Caco-2 (cell line): ENCODE data around the gene IP6K1. TPM values are rescaled to one million over a fixed set of nuclear protein-coding genes. Genes with fewer than 3 reads are reported as not detected.
A peak's percentile ranks its signal among the peaks of the same experiment; 100 is the strongest.
"Not testable (repeated sequence)": the region's sequence is repeated elsewhere in the genome, so short reads cannot be mapped to it uniquely, and the experiment has no call there.

Experiments used
- BruUV-seq: library from RNA; stranded (reverse); fragments of 400-500 nt; replicated peaks from 2 replicates; lab custom pipeline; 2021; lab: Mats Ljungman, UMichigan
- CTCF ChIA-PET: fragments of 300-600 bp; sonication (Branson Sonifier 250); formaldehyde crosslinking; loops from one replicate; lab custom pipeline; 2022; ENCODE audit warnings: antibody characterized with exemption; lab: Charles Lee
- POLR2A ChIA-PET: fragments of 300-600 bp; sonication (Branson Sonifier 250); formaldehyde crosslinking; loops from one replicate; lab custom pipeline; 2022; ENCODE audit warnings: antibody characterized with exemption; lab: Charles Lee
- DNase-seq, 2 experiments: peaks; one replicate each; pipeline versions ENCODE4 v3.0.0 to v3.0.0-alpha.2; 2020 to 2022
- H3K27me3 ChIP-seq: replicated peaks from 2 replicates; pipeline ENCODE4 v1.6.0; 2011; ENCODE audit warnings: low read length; ENCODE audit not compliant: control insufficient read depth, insufficient read depth
- H3K36me3 ChIP-seq: 2 replicates; pipeline ENCODE4 v1.5.1; 2011; ENCODE audit warnings: low read length; ENCODE audit not compliant: control insufficient read depth, insufficient read depth
- H3K4me1 ChIP-seq: fragments of 250-450 bp; sonication (Bioruptor Pico); 2 replicates; pipeline ENCODE4 v1.5.1; 2020; ENCODE audit warnings: mild to moderate bottlenecking
- H3K4me3 ChIP-seq: 2 replicates; pipeline ENCODE4 v1.5.1; 2011; ENCODE audit warnings: low read depth, mild to moderate bottlenecking, control low read depth, low read length
- H3K9me3 ChIP-seq: fragments of 250-450 bp; sonication (Bioruptor Pico); 2 replicates; pipeline ENCODE4 v1.5.1; 2020; ENCODE audit warnings: mild to moderate bottlenecking, moderate library complexity
- H3K27ac Mint-ChIP-seq: one replicate; pipeline ENCODE4 v1.8.0; 2022; ENCODE audit warnings: mixed read lengths; ENCODE audit not compliant: unreplicated experiment
- H3K27me3 Mint-ChIP-seq: one replicate; pipeline ENCODE4 v1.8.0; 2022; ENCODE audit warnings: mixed read lengths; ENCODE audit not compliant: insufficient read depth, unreplicated experiment
- H3K36me3 Mint-ChIP-seq: one replicate; pipeline ENCODE4 v1.8.0; 2022; ENCODE audit warnings: mild to moderate bottlenecking, mixed read lengths; ENCODE audit not compliant: insufficient read depth, unreplicated experiment
- H3K4me1 Mint-ChIP-seq: one replicate; pipeline ENCODE4 v1.8.0; 2022; ENCODE audit warnings: low read depth, mixed read lengths; ENCODE audit not compliant: unreplicated experiment
- H3K4me3 Mint-ChIP-seq: one replicate; pipeline ENCODE4 v1.8.0; 2022; ENCODE audit warnings: mild to moderate bottlenecking, moderate library complexity, mixed read lengths; ENCODE audit not compliant: unreplicated experiment
- H3K9me3 Mint-ChIP-seq: one replicate; pipeline ENCODE4 v1.8.0; 2022; ENCODE audit warnings: mixed read lengths; ENCODE audit not compliant: unreplicated experiment
- intact Hi-C: fragments of 100-400 bp; cut with micrococcal nuclease; formaldehyde crosslinking; loops from one replicate; pipeline ENCODE4 v1.10.0; 2022; ENCODE audit not compliant: unreplicated experiment
- total RNA-seq: library from RNA; stranded (reverse); gene quantifications from 2 replicates; pipeline ENCODE4 v1.2.3, GENCODE V29; 2022
- TF ChIP-seq, protein P1 (sequence below), 2 experiments: fragments of 200-600 bp in 1 of 2; IDR thresholded peaks; 1 replicate in 1 of 2; 2 replicates in 1 of 2; pipeline versions ENCODE4 v1.5.1 to v1.8.0; 2011 to 2022; ENCODE audit warnings: antibody characterized with exemption in 1 of 2, control low read depth in 1 of 2, inconsistent platforms in 1 of 2, low read depth in 1 of 2, low read length in 1 of 2, mild to moderate bottlenecking in 1 of 2, moderate library complexity in 1 of 2; ENCODE audit not compliant: insufficient read depth in 1 of 2, severe bottlenecking in 1 of 2, unreplicated experiment in 1 of 2

IP6K1 gene
- total RNA-seq, 1 experiment from 2014 or later, result 35.5 TPM

DNA sequence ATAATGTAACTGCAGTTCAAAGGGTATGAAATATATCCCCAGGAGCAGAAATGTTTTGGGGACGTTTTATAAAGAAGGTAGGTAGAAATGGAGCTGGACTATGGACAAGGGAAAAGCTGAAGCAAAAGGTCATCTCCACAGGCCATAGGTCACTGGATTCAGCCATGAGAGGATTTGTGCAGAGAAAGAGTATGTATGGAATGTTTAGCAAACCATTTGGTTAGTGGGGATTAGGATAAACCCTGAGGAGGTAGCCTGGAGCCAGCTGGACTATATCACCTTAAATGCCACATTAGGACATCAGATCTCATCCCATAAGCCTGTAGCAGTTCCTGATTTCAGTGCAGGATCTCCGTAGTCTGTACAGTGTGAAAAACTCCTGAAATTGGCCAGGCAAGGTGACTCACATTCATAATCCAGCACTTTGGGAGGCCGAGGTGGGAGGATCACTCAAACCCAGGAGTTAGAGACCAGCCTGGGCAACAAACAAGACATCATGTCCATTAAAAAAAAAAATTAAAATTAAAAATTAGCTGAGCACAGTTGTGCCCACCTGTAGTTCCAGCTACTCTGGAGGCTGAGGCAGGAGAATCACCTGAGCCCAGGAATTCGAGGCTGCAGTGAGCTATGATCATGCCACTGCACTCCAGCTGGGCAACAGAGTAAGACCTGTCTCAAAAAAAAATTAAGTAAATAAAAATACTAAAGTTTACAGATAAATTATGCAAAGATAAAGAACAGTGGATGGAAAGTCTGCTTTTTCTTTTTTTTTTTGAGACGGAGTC, 4.7 kb downstream of the IP6K1 start:
- CTCF ChIA-PET, result interaction anchor here (0.6 kb wide), 1 partner anchor 9 kb away, joined by 3 read pairs; no protein-coding TSS in a partner anchor
- BruUV-seq, result no TSS peak
- intact Hi-C loops, result no loop called here

DNA sequence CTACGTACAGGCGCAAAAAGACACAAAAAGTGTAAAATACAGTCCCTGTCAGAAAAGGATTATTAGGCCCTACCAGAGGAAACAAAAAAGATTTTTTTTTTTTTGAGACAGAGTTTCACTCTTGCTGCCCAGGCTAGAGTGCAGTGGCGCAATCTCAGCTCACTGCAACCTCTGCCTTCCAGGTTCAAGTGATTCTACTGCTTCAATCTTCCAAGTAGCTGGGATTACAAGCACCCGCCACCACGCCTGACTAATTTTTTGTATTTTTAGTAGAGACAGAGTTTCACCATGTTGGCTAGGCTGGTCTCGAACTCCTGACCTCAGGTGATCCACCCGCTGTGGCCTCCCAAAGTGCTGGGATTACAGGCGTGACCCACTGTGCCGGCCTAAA, 5.4 kb downstream of the IP6K1 start:
- H3K36me3 ChIP-seq, H3K4me3 Mint-ChIP-seq, H3K27me3 Mint-ChIP-seq, H3K4me3 ChIP-seq, H3K9me3 Mint-ChIP-seq, H3K9me3 ChIP-seq, intact Hi-C loops, H3K27me3 ChIP-seq, DNase-seq, BruUV-seq: not testable (repeated sequence)
- Mint-ChIP-seq H3K27ac (peak overlapping the region; percentile 73), H3K36me3 (peaks cover 50% of the 10 kb centered on the region), H3K4me1 (peaks cover 14% of the 10 kb centered on the region)
- CTCF ChIA-PET, result interaction anchor here (0.6 kb wide), 1 partner anchor 10 kb away, joined by 3 read pairs; no protein-coding TSS in a partner anchor
- POLR2A ChIA-PET, result interaction anchor here (1.0 kb wide), 1 partner anchor 57 kb away, joined by 3 read pairs; the partner anchor contains the start of gene GMPPB
- H3K4me1 ChIP-seq, result peaks cover 22% of the 10 kb centered on the region

More for the DNA sequence above, 4.7 kb downstream of the IP6K1 start:
- peak; percentile 57 to 62 for DNase-seq
- Histone ChIP-seq H3K4me3 (no peak overlapping the region), H3K9me3 (no peaks in the 10 kb centered on the region), H3K27me3 (no peaks in the 10 kb centered on the region), H3K36me3 (peaks cover 4% of the 10 kb centered on the region), H3K4me1 (peaks cover 22% of the 10 kb centered on the region)
- Mint-ChIP-seq H3K27me3 (no peaks in the 10 kb centered on the region), H3K9me3 (no peaks in the 10 kb centered on the region), H3K4me1 (peaks cover 14% of the 10 kb centered on the region), H3K4me3 (peak overlapping the region; percentile 16), H3K36me3 (peaks cover 53% of the 10 kb centered on the region), H3K27ac (peak overlapping the region; percentile 73)
- POLR2A ChIA-PET, result interaction anchor here (0.6 to 1.0 kb wide), 2 partner anchors 58 to 695 kb away, joined by 3 to 4 read pairs; partner anchors contain the start of gene GMPPB
- TF ChIP-seq, protein P1, sequence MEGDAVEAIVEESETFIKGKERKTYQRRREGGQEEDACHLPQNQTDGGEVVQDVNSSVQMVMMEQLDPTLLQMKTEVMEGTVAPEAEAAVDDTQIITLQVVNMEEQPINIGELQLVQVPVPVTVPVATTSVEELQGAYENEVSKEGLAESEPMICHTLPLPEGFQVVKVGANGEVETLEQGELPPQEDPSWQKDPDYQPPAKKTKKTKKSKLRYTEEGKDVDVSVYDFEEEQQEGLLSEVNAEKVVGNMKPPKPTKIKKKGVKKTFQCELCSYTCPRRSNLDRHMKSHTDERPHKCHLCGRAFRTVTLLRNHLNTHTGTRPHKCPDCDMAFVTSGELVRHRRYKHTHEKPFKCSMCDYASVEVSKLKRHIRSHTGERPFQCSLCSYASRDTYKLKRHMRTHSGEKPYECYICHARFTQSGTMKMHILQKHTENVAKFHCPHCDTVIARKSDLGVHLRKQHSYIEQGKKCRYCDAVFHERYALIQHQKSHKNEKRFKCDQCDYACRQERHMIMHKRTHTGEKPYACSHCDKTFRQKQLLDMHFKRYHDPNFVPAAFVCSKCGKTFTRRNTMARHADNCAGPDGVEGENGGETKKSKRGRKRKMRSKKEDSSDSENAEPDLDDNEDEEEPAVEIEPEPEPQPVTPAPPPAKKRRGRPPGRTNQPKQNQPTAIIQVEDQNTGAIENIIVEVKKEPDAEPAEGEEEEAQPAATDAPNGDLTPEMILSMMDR (IDR thresholded peaks at IDR 0.05; ENCODE audit: insufficient read depth in 1 of 2, low read depth in 1 of 2, low read length in 1 of 2, severe bottlenecking in 1 of 2, unreplicated experiment in 1 of 2), result no peak

DNA sequence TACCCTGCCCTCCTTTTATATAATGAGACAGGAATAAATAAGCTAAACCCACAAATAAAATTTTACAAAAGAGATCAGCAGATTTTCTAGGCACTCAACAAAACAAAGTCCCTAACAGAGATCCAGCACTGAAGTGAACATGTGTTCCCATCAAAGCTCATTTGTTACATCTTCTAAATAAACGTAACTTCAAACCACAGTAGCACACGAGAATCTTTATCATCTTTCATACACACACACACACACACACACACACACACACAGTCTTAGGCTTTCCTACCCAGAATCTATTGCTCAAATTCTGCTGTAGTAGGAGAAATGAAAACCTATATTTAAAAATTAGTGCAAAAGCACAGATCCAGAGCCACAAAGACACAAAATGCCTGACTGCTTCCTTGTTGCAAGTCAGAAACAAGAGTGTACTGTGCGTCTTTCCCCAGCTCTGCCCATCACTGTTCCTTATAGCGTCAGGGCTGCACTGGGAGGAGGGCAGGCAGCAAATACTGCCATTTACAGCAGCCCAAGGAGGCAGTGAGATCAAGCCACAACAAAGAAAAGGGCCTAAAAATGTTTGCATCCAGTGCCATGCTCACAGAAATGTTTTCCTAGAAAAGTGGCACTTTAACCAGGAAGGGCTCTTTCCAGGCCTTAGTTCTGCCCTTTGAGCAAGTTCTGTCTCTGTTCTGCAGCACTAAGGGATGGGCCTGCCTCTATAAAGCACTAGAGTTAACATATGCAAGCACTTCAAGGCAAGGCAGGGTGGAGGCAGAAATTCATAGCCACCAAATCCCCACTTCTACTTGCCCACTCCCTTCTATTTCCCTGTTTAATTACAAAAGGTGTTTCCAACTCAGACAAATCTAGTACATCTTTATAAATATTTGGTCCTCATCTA, 6.0 kb downstream of the IP6K1 start:
- no peaks in the 10 kb centered on the region for H3K27me3 Mint-ChIP-seq
- DNase-seq, result no peak
- TF ChIP-seq, protein P1 (IDR thresholded peaks at IDR 0.05; ENCODE audit: insufficient read depth in 1 of 2, low read depth in 1 of 2, low read length in 1 of 2, severe bottlenecking in 1 of 2, unreplicated experiment in 1 of 2), result no peak
- intact Hi-C loops, result no loop called here
- BruUV-seq, result no TSS peak
- no peak overlapping the region for H3K4me3 Mint-ChIP-seq
- Histone ChIP-seq H3K27me3 (no peaks in the 10 kb centered on the region), H3K4me3 (no peak overlapping the region), H3K36me3 (peaks cover 4% of the 10 kb centered on the region), H3K9me3 (no peaks in the 10 kb centered on the region), H3K4me1 (peaks cover 22% of the 10 kb centered on the region)
- ChIA-PET CTCF (no interaction called here), POLR2A (no interaction called here)
- peaks cover 50% of the 10 kb centered on the region for H3K36me3 Mint-ChIP-seq
- peaks cover 14% of the 10 kb centered on the region for H3K4me1 Mint-ChIP-seq
- H3K9me3 Mint-ChIP-seq, result no peaks in the 10 kb centered on the region
- peak overlapping the region; percentile 73 for H3K27ac Mint-ChIP-seq
